ENCODE data around the gene ADM5.
"Not testable (repeated sequence)": the region's sequence is repeated elsewhere in the genome, so short reads cannot be mapped to it uniquely, and the experiment has no call there.

Gene ADM5

GRCh38 chr19:49699364-49699763 lies 10.0 kb downstream of the ADM5 start:
- in situ Hi-C loops (cut with HindIII; ENCODE audit: low sequenced_read_pairs) = no loop called here

- in situ Hi-C loops (cut with HindIII; ENCODE audit: low sequenced_read_pairs) = no loop called here
These were observed 11.2 kb downstream of the ADM5 start for GRCh38 chr19:49700563-49700962.

- in situ Hi-C loops (cut with HindIII; ENCODE audit: low sequenced_read_pairs) = no loop called here
These were observed 11.9 kb downstream of the ADM5 start for GRCh38 chr19:49701271-49701786.

GRCh38 chr19:49704888-49705642 lies 15.7 kb downstream of the ADM5 start:
- in situ Hi-C loops (cut with HindIII; ENCODE audit: low sequenced_read_pairs) = no loop called here

- in situ Hi-C loops (cut with HindIII; ENCODE audit: low sequenced_read_pairs) = no loop called here
These were observed 16.5 kb downstream of the ADM5 start for GRCh38 chr19:49705919-49706318.

GRCh38 chr19:49710372-49710951 lies 21.1 kb downstream of the ADM5 start:
- in situ Hi-C loops (cut with HindIII; ENCODE audit: low sequenced_read_pairs) = no loop called here

GRCh38 chr19:49712397-49712859 lies 23.0 kb downstream of the ADM5 start:
- in situ Hi-C loops (cut with HindIII; ENCODE audit: low sequenced_read_pairs) = no loop called here

- in situ Hi-C loops (cut with HindIII; ENCODE audit: low sequenced_read_pairs) = no loop called here
These were observed 23.9 kb downstream of the ADM5 start for GRCh38 chr19:49713236-49713845.

GRCh38 chr19:49716154-49716553 lies 26.8 kb downstream of the ADM5 start:
- in situ Hi-C loops (cut with HindIII; ENCODE audit: low sequenced_read_pairs) = no loop called here

- in situ Hi-C loops (cut with HindIII; ENCODE audit: low sequenced_read_pairs) = no loop called here
These were observed 29.1 kb downstream of the ADM5 start for GRCh38 chr19:49718511-49718910.

- in situ Hi-C loops (cut with HindIII; ENCODE audit: low sequenced_read_pairs) = no loop called here
These were observed 29.6 kb downstream of the ADM5 start for GRCh38 chr19:49718991-49719390.

GRCh38 chr19:49719420-49719819 lies 30.0 kb downstream of the ADM5 start:
- in situ Hi-C loops (cut with HindIII; ENCODE audit: low sequenced_read_pairs) = not testable (repeated sequence)

- in situ Hi-C loops (cut with HindIII; ENCODE audit: low sequenced_read_pairs) = no loop called here
These were observed 38.0 kb downstream of the ADM5 start for GRCh38 chr19:49727217-49728030.

- in situ Hi-C loops (cut with HindIII; ENCODE audit: low sequenced_read_pairs) = no loop called here
These were observed 40.8 kb downstream of the ADM5 start for GRCh38 chr19:49730166-49730565.

GRCh38 chr19:49738268-49738667 lies 48.9 kb downstream of the ADM5 start:
- in situ Hi-C loops (cut with HindIII; ENCODE audit: low sequenced_read_pairs) = no loop called here

- in situ Hi-C loops (cut with HindIII; ENCODE audit: low sequenced_read_pairs) = no loop called here
These were observed 49.7 kb downstream of the ADM5 start for GRCh38 chr19:49739098-49739497.

- in situ Hi-C loops (cut with HindIII; ENCODE audit: low sequenced_read_pairs) = no loop called here
These were observed 50.5 kb downstream of the ADM5 start for GRCh38 chr19:49739933-49740332.

Measured in DLD1 (cell line).